ENCODE measurements around the gene LRRC28.

- TF ChIP-seq GATA3 (IDR thresholded peaks at IDR 0.05; ENCODE audit: low read depth, low read length) = no peak
- no peak for TF ChIP-seq GATA2 (IDR thresholded peaks at IDR 0.05; ENCODE audit: low read depth, low read length)
Measured at GRCh38 chr15:99438224-99438585, 186.9 kb downstream of the LRRC28 start.

Measured in SH-SY5Y (cell line).